CD4-positive, alpha-beta T cell treated with Interferon gamma for 1 hour (primary cell): Measurements from ENCODE around the gene TTC9B.
"Not testable (repeated sequence)": the region's sequence is repeated elsewhere in the genome, so short reads cannot be mapped to it uniquely, and the experiment has no call there.

ENCODE experiments used
- DNase-seq: peaks from one replicate; pipeline ENCODE4 v3.0.0-alpha.2; 2020

TTC9B gene

GRCh38 chr19:40232479-40232878 is 14.3 kb upstream of the TTC9B start:
- no peak for DNase-seq

GRCh38 chr19:40231544-40232424 is 13.6 kb upstream of the TTC9B start:
- DNase-seq, result no peak

GRCh38 chr19:40231057-40231456 is 12.9 kb upstream of the TTC9B start:
- no peak for DNase-seq

GRCh38 chr19:40229926-40230417 is 11.8 kb upstream of the TTC9B start:
- DNase-seq, result no peak

GRCh38 chr19:40229484-40229883 is 11.3 kb upstream of the TTC9B start:
- DNase-seq, result no peak

- no peak for DNase-seq
Measured at GRCh38 chr19:40228863-40229262, 10.7 kb upstream of the TTC9B start.

- DNase-seq, result no peak
Measured at GRCh38 chr19:40228346-40228745, 10.2 kb upstream of the TTC9B start.

- no peak for DNase-seq
Measured at GRCh38 chr19:40225440-40226305, 7.5 kb upstream of the TTC9B start.

GRCh38 chr19:40224342-40225150 is 6.4 kb upstream of the TTC9B start:
- no peak for DNase-seq

- DNase-seq, result peak; percentile 26
Measured at GRCh38 chr19:40223135-40223822, 5.1 kb upstream of the TTC9B start.

GRCh38 chr19:40221858-40222619 is 3.9 kb upstream of the TTC9B start:
- peak; percentile 83 for DNase-seq

- DNase-seq, result no peak
Measured at GRCh38 chr19:40220674-40221073, 2.5 kb upstream of the TTC9B start.

GRCh38 chr19:40219721-40220276 is 1.6 kb upstream of the TTC9B start:
- no peak for DNase-seq

GRCh38 chr19:40219029-40219428 is 845 bp upstream of the TTC9B start:
- DNase-seq, result not testable (repeated sequence)

- DNase-seq, result no peak
Measured at GRCh38 chr19:40217027-40217810, 965 bp downstream of the TTC9B start.

GRCh38 chr19:40216777-40217026 is 1.5 kb downstream of the TTC9B start:
- no peak for DNase-seq

- DNase-seq, result no peak
Measured at GRCh38 chr19:40216013-40216776, 2.0 kb downstream of the TTC9B start.

- DNase-seq, result no peak
Measured at GRCh38 chr19:40214936-40215335, 3.2 kb downstream of the TTC9B start.

GRCh38 chr19:40213882-40214570 is 4.2 kb downstream of the TTC9B start:
- DNase-seq, result no peak
